Measurements from ENCODE around the gene NRTN.

Gene NRTN

GRCh38 chr19:5803441-5803751 lies 1.5 kb upstream of the NRTN start:
- Histone ChIP-seq H3K27me3 (ENCODE audit: control insufficient read depth in 1 of 2, insufficient read depth in 2 of 2, low read length in 2 of 2) (no peaks in the 10 kb centered on the region), H3K9ac (ENCODE audit: low read depth in 1 of 2, low read length in 2 of 2) (peak overlapping the region in 1 of 2 donors; percentile 35), H3K4me3 (ENCODE audit: low read depth in 1 of 2, low read length in 2 of 2) (peak overlapping the region; percentile 61 to 69)

GRCh38 chr19:5803752-5804515 lies 933 bp upstream of the NRTN start:
- no peak overlapping the region for H3K27ac ChIP-seq (ENCODE audit: low read depth, low read length)
- H3K27me3 ChIP-seq (ENCODE audit: control insufficient read depth in 1 of 2, insufficient read depth in 2 of 2, low read length in 2 of 2), result no peaks in the 10 kb centered on the region
- peak overlapping the region in 1 of 2 donors; percentile 35 for H3K9ac ChIP-seq (ENCODE audit: low read depth in 1 of 2, low read length in 2 of 2)
- no peaks in the 10 kb centered on the region for H3K36me3 ChIP-seq (ENCODE audit: control insufficient read depth in 1 of 2, insufficient read depth in 2 of 2, low read length in 2 of 2)
- no peaks in the 10 kb centered on the region for H3K9me3 ChIP-seq (ENCODE audit: control insufficient read depth in 1 of 2, low read length in 2 of 2)
- H3K4me3 ChIP-seq (ENCODE audit: low read depth in 1 of 2, low read length in 2 of 2), result peak overlapping the region; percentile 61 to 69
- H3K4me1 ChIP-seq (ENCODE audit: control insufficient read depth in 1 of 2, insufficient read depth in 2 of 2, low read length in 2 of 2), result peaks cover 26 to 32% of the 10 kb centered on the region in 2 donors

More at GRCh38 chr19:5803441-5803751, 1.5 kb upstream of the NRTN start:
- H3K27ac ChIP-seq (ENCODE audit: low read depth, low read length), result no peak overlapping the region
- peaks cover 27 to 32% of the 10 kb centered on the region in 2 donors for H3K4me1 ChIP-seq (ENCODE audit: control insufficient read depth in 1 of 2, insufficient read depth in 2 of 2, low read length in 2 of 2)
- no peaks in the 10 kb centered on the region for H3K36me3 ChIP-seq (ENCODE audit: control insufficient read depth in 1 of 2, insufficient read depth in 2 of 2, low read length in 2 of 2)
- H3K9me3 ChIP-seq (ENCODE audit: control insufficient read depth in 1 of 2, low read length in 2 of 2), result no peaks in the 10 kb centered on the region

- Histone ChIP-seq H3K27ac (ENCODE audit: low read depth, low read length) (no peak overlapping the region), H3K4me1 (ENCODE audit: control insufficient read depth in 1 of 2, insufficient read depth in 2 of 2, low read length in 2 of 2) (peaks cover 12 to 18% of the 10 kb centered on the region in 2 donors), H3K4me3 (ENCODE audit: low read depth in 1 of 2, low read length in 2 of 2) (peak overlapping the region; percentile 9 to 29), H3K36me3 (ENCODE audit: control insufficient read depth in 1 of 2, insufficient read depth in 2 of 2, low read length in 2 of 2) (no peaks in the 10 kb centered on the region), H3K27me3 (ENCODE audit: control insufficient read depth in 1 of 2, insufficient read depth in 2 of 2, low read length in 2 of 2) (no peaks in the 10 kb centered on the region), H3K9me3 (ENCODE audit: control insufficient read depth in 1 of 2, low read length in 2 of 2) (no peaks in the 10 kb centered on the region), H3K9ac (ENCODE audit: low read depth in 1 of 2, low read length in 2 of 2) (no peak overlapping the region)
Measured at GRCh38 chr19:5805462-5806132, 730 bp downstream of the NRTN start.

- Histone ChIP-seq H3K27ac (ENCODE audit: low read depth, low read length) (no peak overlapping the region), H3K9ac (ENCODE audit: low read depth in 1 of 2, low read length in 2 of 2) (no peak overlapping the region), H3K36me3 (ENCODE audit: control insufficient read depth in 1 of 2, insufficient read depth in 2 of 2, low read length in 2 of 2) (no peaks in the 10 kb centered on the region), H3K9me3 (ENCODE audit: control insufficient read depth in 1 of 2, low read length in 2 of 2) (no peaks in the 10 kb centered on the region), H3K27me3 (ENCODE audit: control insufficient read depth in 1 of 2, insufficient read depth in 2 of 2, low read length in 2 of 2) (no peaks in the 10 kb centered on the region), H3K4me1 (ENCODE audit: control insufficient read depth in 1 of 2, insufficient read depth in 2 of 2, low read length in 2 of 2) (peaks cover 7 to 13% of the 10 kb centered on the region in 2 donors), H3K4me3 (ENCODE audit: low read depth in 1 of 2, low read length in 2 of 2) (no peak overlapping the region)
Measured at GRCh38 chr19:5806133-5806489, 1.2 kb downstream of the NRTN start.

- H3K27me3 ChIP-seq (ENCODE audit: control insufficient read depth in 1 of 2, insufficient read depth in 2 of 2, low read length in 2 of 2), result no peaks in the 10 kb centered on the region
- H3K9me3 ChIP-seq (ENCODE audit: control insufficient read depth in 1 of 2, low read length in 2 of 2), result no peaks in the 10 kb centered on the region
- H3K4me3 ChIP-seq (ENCODE audit: low read depth in 1 of 2, low read length in 2 of 2), result no peak overlapping the region
- no peak overlapping the region for H3K27ac ChIP-seq (ENCODE audit: low read depth, low read length)
- H3K4me1 ChIP-seq (ENCODE audit: control insufficient read depth in 1 of 2, insufficient read depth in 2 of 2, low read length in 2 of 2), result peaks cover 7 to 13% of the 10 kb centered on the region in 2 donors
- no peaks in the 10 kb centered on the region for H3K36me3 ChIP-seq (ENCODE audit: control insufficient read depth in 1 of 2, insufficient read depth in 2 of 2, low read length in 2 of 2)
- H3K9ac ChIP-seq (ENCODE audit: low read depth in 1 of 2, low read length in 2 of 2), result no peak overlapping the region
Measured at GRCh38 chr19:5806905-5807304, 2.0 kb downstream of the NRTN start.

- Histone ChIP-seq H3K36me3 (ENCODE audit: control insufficient read depth in 1 of 2, insufficient read depth in 2 of 2, low read length in 2 of 2) (no peaks in the 10 kb centered on the region), H3K27me3 (ENCODE audit: control insufficient read depth in 1 of 2, insufficient read depth in 2 of 2, low read length in 2 of 2) (no peaks in the 10 kb centered on the region), H3K9me3 (ENCODE audit: control insufficient read depth in 1 of 2, low read length in 2 of 2) (no peaks in the 10 kb centered on the region), H3K4me1 (ENCODE audit: control insufficient read depth in 1 of 2, insufficient read depth in 2 of 2, low read length in 2 of 2) (peaks cover 5 to 12% of the 10 kb centered on the region in 2 donors), H3K9ac (ENCODE audit: low read depth in 1 of 2, low read length in 2 of 2) (no peak overlapping the region), H3K4me3 (ENCODE audit: low read depth in 1 of 2, low read length in 2 of 2) (no peak overlapping the region), H3K27ac (ENCODE audit: low read depth, low read length) (no peak overlapping the region)
Measured at GRCh38 chr19:5808120-5808816, 3.4 kb downstream of the NRTN start.

GRCh38 chr19:5809053-5809452 lies 4.2 kb downstream of the NRTN start:
- no peaks in the 10 kb centered on the region for H3K9me3 ChIP-seq (ENCODE audit: control insufficient read depth in 1 of 2, low read length in 2 of 2)
- H3K36me3 ChIP-seq (ENCODE audit: control insufficient read depth in 1 of 2, insufficient read depth in 2 of 2, low read length in 2 of 2), result no peaks in the 10 kb centered on the region
- H3K27me3 ChIP-seq (ENCODE audit: control insufficient read depth in 1 of 2, insufficient read depth in 2 of 2, low read length in 2 of 2), result no peaks in the 10 kb centered on the region
- peaks cover 0 to 5% of the 10 kb centered on the region in 2 donors for H3K4me1 ChIP-seq (ENCODE audit: control insufficient read depth in 1 of 2, insufficient read depth in 2 of 2, low read length in 2 of 2)
- H3K9ac ChIP-seq (ENCODE audit: low read depth in 1 of 2, low read length in 2 of 2), result no peak overlapping the region
- H3K4me3 ChIP-seq (ENCODE audit: low read depth in 1 of 2, low read length in 2 of 2), result no peak overlapping the region
- no peak overlapping the region for H3K27ac ChIP-seq (ENCODE audit: low read depth, low read length)

- Histone ChIP-seq H3K9ac (ENCODE audit: low read depth in 1 of 2, low read length in 2 of 2) (no peak overlapping the region), H3K27ac (ENCODE audit: low read depth, low read length) (no peak overlapping the region), H3K4me3 (ENCODE audit: low read depth in 1 of 2, low read length in 2 of 2) (no peak overlapping the region), H3K36me3 (ENCODE audit: control insufficient read depth in 1 of 2, insufficient read depth in 2 of 2, low read length in 2 of 2) (no peaks in the 10 kb centered on the region), H3K27me3 (ENCODE audit: control insufficient read depth in 1 of 2, insufficient read depth in 2 of 2, low read length in 2 of 2) (no peaks in the 10 kb centered on the region), H3K4me1 (ENCODE audit: control insufficient read depth in 1 of 2, insufficient read depth in 2 of 2, low read length in 2 of 2) (peaks cover 0 to 2% of the 10 kb centered on the region in 2 donors), H3K9me3 (ENCODE audit: control insufficient read depth in 1 of 2, low read length in 2 of 2) (no peaks in the 10 kb centered on the region)
Measured at GRCh38 chr19:5809469-5809868, 4.6 kb downstream of the NRTN start.

GRCh38 chr19:5811117-5811516 lies 6.2 kb downstream of the NRTN start:
- Histone ChIP-seq H3K4me3 (ENCODE audit: low read depth in 1 of 2, low read length in 2 of 2) (no peak overlapping the region), H3K9me3 (ENCODE audit: control insufficient read depth in 1 of 2, low read length in 2 of 2) (no peaks in the 10 kb centered on the region), H3K27ac (ENCODE audit: low read depth, low read length) (no peak overlapping the region), H3K4me1 (ENCODE audit: control insufficient read depth in 1 of 2, insufficient read depth in 2 of 2, low read length in 2 of 2) (peaks cover 5 to 7% of the 10 kb centered on the region in 2 donors), H3K9ac (ENCODE audit: low read depth in 1 of 2, low read length in 2 of 2) (no peak overlapping the region), H3K27me3 (ENCODE audit: control insufficient read depth in 1 of 2, insufficient read depth in 2 of 2, low read length in 2 of 2) (no peaks in the 10 kb centered on the region), H3K36me3 (ENCODE audit: control insufficient read depth in 1 of 2, insufficient read depth in 2 of 2, low read length in 2 of 2) (no peaks in the 10 kb centered on the region)

All from duodenal mucosa (tissue), 2 donors.